Naive thymus-derived CD4-positive, alpha-beta T cell (primary cell): ENCODE data around the gene GFI1B. TPM values are rescaled to one million over a fixed set of nuclear protein-coding genes. Genes with fewer than 3 reads are reported as not detected.

Experiments
- ATAC-seq: fragments of 150-1000 bp; cut with Tn5 transposase; 2 replicates; pipeline ENCODE4 v1.10.0; 2021; ENCODE audit warnings: mild to moderate bottlenecking, moderate library complexity
- CTCF ChIA-PET: fragments of 350-600 bp; sonication (Branson Sonifier 250); formaldehyde crosslinking; loops from one replicate; lab custom pipeline; 2021; ENCODE audit warnings: antibody characterized with exemption; lab: Charles Lee
- POLR2A ChIA-PET: fragments of 350-600 bp; sonication (Branson Sonifier 250); formaldehyde crosslinking; loops from one replicate; lab custom pipeline; 2021; ENCODE audit warnings: antibody characterized with exemption, inconsistent platforms; lab: Charles Lee
- DNase-seq, 9 donors: peaks; one replicate each; pipeline versions ENCODE4 v3.0.0 to v3.0.0-alpha.2; 2020 to 2022; ENCODE audit warnings: mixed read lengths in 1 of 9
- H3K27ac ChIP-seq: one replicate; pipeline ENCODE4 v1.7.0; 2013; ENCODE audit warnings: mild to moderate bottlenecking, low read depth, low read length, moderate library complexity
- H3K27me3 ChIP-seq, 2 donors: one replicate each; pipeline ENCODE4 v1.7.0; 2013; ENCODE audit warnings: low read length in 2 of 2, mild to moderate bottlenecking in 2 of 2, moderate library complexity in 2 of 2; ENCODE audit not compliant: control insufficient read depth in 2 of 2, insufficient read depth in 2 of 2
- H3K36me3 ChIP-seq, 3 experiments: 1 replicate in 2 of 3; 2 replicates in 1 of 3; pipeline ENCODE4 v1.7.0; 2013; ENCODE audit warnings: low read length in 3 of 3, mild to moderate bottlenecking in 3 of 3, moderate library complexity in 1 of 3; ENCODE audit not compliant: insufficient read depth in 3 of 3, control insufficient read depth in 2 of 3
- H3K4me1 ChIP-seq, 2 donors: one replicate each; pipeline ENCODE4 v1.7.0; 2013; ENCODE audit warnings: low read length in 2 of 2, mild to moderate bottlenecking in 2 of 2, moderate library complexity in 1 of 2; ENCODE audit not compliant: control insufficient read depth in 2 of 2, insufficient read depth in 2 of 2
- H3K4me3 ChIP-seq: 2 replicates; pipeline ENCODE4 v1.7.0; 2013; ENCODE audit warnings: mild to moderate bottlenecking, low read length
- H3K9me3 ChIP-seq, 3 experiments: 1 replicate in 2 of 3; 2 replicates in 1 of 3; pipeline ENCODE4 v1.7.0; 2013; ENCODE audit warnings: low read length in 3 of 3; ENCODE audit not compliant: control insufficient read depth in 2 of 3
- H3K27ac Mint-ChIP-seq, 9 donors: one replicate each; pipeline ENCODE4 v1.8.0; 2020 to 2022; ENCODE audit warnings: mixed read lengths in 9 of 9, mild to moderate bottlenecking in 8 of 9, moderate library complexity in 5 of 9, inconsistent platforms in 2 of 9
- H3K27me3 Mint-ChIP-seq, 5 donors: one replicate each; pipeline ENCODE4 v1.8.0; 2021 to 2022; ENCODE audit warnings: mixed read lengths in 5 of 5, mild to moderate bottlenecking in 1 of 5
- H3K36me3 Mint-ChIP-seq, 5 donors: one replicate each; pipeline ENCODE4 v1.8.0; 2020 to 2022; ENCODE audit warnings: mixed read lengths in 5 of 5, mild to moderate bottlenecking in 3 of 5, inconsistent platforms in 1 of 5
- H3K4me1 Mint-ChIP-seq, 7 donors: one replicate each; pipeline ENCODE4 v1.8.0; 2020 to 2022; ENCODE audit warnings: mixed read lengths in 7 of 7, mild to moderate bottlenecking in 3 of 7, inconsistent platforms in 1 of 7
- H3K4me3 Mint-ChIP-seq, 10 donors: one replicate each; pipeline ENCODE4 v1.8.0; 2020 to 2022; ENCODE audit warnings: mild to moderate bottlenecking in 10 of 10, mixed read lengths in 10 of 10, moderate library complexity in 6 of 10, inconsistent platforms in 2 of 10
- H3K9me3 Mint-ChIP-seq, 11 donors: one replicate each; pipeline ENCODE4 v1.8.0; 2020 to 2022; ENCODE audit warnings: mixed read lengths in 11 of 11, mild to moderate bottlenecking in 4 of 11, inconsistent platforms in 1 of 11, moderate library complexity in 1 of 11
- intact Hi-C, 2 donors: fragments of 100-400 bp; cut with micrococcal nuclease; formaldehyde crosslinking; loops; one replicate each; pipeline ENCODE4 v1.15.1; 2023
- polyA plus RNA-seq, 2 donors: library from polyadenylated mRNA; unstranded; fragments of 300-500 nt; fragmentation: Illumina TruSeq; gene quantifications; one replicate each; pipeline ENCODE4 v1.2.3, GENCODE V29; 2021
- total RNA-seq, 6 experiments: library from RNA in 5 of 6; stranded (reverse) in 5 of 6; gene quantifications; 1 replicate in 5 of 6; 2 replicates in 1 of 6; pipeline ENCODE4 v1.2.3 and lab custom pipeline; 2021 to 2026

Gene GFI1B
- total and polyA plus RNA-seq, 7 experiments from 2014 or later: 0.21 to 2.7 TPM; not detected in 5

DNA sequence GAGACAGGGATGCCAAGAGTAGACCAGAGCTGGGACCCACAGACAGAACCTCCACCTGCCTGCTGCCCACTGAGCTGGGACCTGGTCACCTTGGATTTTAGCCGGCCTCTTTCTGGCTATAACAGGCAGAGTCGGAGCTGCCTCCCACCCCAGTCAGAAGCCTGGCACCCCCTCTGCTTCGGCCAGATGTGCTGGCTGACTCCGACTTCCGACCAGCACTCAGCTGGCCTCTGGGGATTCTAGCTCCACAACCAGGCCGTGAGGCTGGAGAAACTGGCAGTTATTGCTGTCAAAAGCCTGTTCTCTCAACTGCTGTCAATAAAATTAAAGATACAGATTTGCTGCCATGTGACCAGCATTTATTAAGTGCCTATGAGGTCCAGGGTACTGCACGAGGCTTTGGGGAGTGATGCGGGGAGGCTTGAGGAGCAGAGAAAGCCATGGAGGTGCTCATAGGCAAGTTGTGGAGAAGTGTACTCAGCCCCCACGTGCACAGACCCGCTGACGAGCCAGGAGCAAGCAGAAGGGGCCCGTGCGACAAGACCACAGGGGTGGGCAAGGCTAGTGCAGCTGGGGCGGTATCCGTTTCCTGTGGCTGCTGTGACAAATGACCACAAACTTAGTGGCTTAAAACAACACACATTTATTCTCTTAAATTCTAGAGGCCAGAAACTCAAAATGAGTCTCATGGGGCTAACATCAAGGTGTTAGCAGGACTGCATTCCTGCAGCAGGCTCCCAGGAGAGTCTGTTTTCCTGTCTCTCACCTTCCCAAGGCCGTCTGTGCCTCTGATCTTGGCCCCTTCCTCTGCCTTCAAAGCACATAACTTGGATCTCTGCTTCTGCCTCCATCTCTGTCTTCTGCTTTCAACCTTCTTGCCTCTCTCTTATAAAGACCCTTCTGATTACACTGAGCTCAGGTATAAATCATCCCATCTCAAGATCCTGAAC lies 13.1 kb downstream of the GFI1B start:
- Histone ChIP-seq H3K27ac (no peak overlapping the region), H3K27me3 (no peaks in the 10 kb centered on the region), H3K4me1 (no peaks in the 10 kb centered on the region), H3K36me3 (no peaks in the 10 kb centered on the region), H3K4me3 (no peak overlapping the region), H3K9me3 (no peaks in the 10 kb centered on the region)
- peaks cover 16 to 48% (median 26%) of the 10 kb centered on the region in 5 donors for H3K27me3 Mint-ChIP-seq
- H3K27ac Mint-ChIP-seq: no peak overlapping the region
- DNase-seq: no peak
- peak; percentile 40 for ATAC-seq
- CTCF ChIA-PET: interaction anchor here (0.6 kb wide), 1 partner anchor 94 kb away, joined by 4 read pairs; no protein-coding TSS in a partner anchor
- POLR2A ChIA-PET: no interaction called here
- intact Hi-C loops: no loop called here
- H3K4me1 Mint-ChIP-seq: peaks cover 4 to 29% (median 6%) of the 10 kb centered on the region in 7 donors
- H3K36me3 Mint-ChIP-seq: no peaks in the 10 kb centered on the region
- peaks cover 0 to 5% (median 0%) of the 10 kb centered on the region in 11 donors for H3K9me3 Mint-ChIP-seq
- peak overlapping the region in 1 of 10 donors; percentile 40 for H3K4me3 Mint-ChIP-seq

DNA sequence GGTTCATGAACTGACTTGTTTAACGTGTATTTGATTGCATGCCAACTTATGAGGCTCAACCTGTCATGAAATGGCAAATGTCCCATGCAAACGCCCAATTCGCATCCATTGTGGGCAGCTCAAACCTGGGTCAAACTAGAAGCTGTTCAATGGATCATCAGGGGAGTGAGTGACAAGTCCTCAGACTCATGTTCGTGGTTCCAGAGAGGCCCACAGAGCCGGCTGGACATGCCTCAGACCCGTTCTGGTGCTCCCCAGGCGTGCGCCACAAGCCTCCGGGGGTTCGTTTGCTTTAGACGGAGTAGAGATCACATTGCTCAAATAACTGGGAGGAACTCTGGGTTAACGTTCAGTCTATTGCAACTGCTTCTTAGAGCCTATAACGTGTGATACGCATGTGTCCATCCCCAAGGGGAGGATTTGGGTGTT lies 15.0 kb downstream of the GFI1B start:
- no peaks in the 10 kb centered on the region for H3K4me1 ChIP-seq
- intact Hi-C loops: no loop called here
- no peaks in the 10 kb centered on the region for H3K27me3 ChIP-seq
- CTCF ChIA-PET: no interaction called here
- H3K36me3 Mint-ChIP-seq: no peaks in the 10 kb centered on the region
- no peak overlapping the region for H3K4me3 ChIP-seq
- H3K27ac ChIP-seq: no peak overlapping the region
- peaks cover 13 to 41% (median 27%) of the 10 kb centered on the region in 5 donors for H3K27me3 Mint-ChIP-seq
- no peaks in the 10 kb centered on the region for H3K9me3 ChIP-seq
- no peak overlapping the region for H3K4me3 Mint-ChIP-seq
- DNase-seq: no peak
- no peak overlapping the region for H3K27ac Mint-ChIP-seq
- POLR2A ChIA-PET: no interaction called here
- peaks cover 4 to 26% (median 6%) of the 10 kb centered on the region in 7 donors for H3K4me1 Mint-ChIP-seq
- ATAC-seq: no peak
- peaks cover 0 to 5% (median 0%) of the 10 kb centered on the region in 11 donors for H3K9me3 Mint-ChIP-seq
- no peaks in the 10 kb centered on the region for H3K36me3 ChIP-seq

DNA sequence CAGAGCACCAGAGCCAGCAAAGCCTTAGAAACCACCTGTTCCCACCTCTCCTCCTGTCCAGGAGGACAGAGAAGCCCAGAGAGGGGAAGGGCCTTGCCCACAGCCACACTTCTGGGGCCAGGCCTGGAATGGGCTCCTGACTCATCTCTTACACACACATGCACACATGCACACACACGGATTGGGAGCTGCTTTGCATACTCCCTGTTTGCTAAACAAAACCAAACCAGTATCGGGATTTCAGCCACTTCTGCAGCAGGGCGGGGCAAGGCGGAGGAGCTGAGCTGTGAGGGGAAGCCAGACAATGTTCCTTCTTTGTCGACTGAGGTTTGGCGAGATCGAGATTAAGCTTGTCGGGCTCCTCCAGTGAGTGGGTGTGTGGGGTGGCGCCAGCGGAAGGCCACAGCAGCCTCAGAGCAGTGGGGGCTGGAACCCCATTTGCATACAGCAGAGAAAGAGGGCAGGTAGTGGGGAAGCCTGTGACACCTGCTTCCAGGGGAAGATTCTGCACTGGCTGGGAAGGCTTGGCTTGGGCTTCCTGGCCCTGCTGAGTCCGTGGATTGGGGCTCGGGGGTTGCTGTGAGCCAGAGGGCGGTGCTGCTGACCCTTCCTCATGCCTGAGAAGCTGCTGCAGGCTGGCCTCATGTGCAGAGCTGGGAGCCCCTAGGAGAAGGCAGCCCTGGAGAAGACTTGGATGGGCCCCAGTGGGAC lies 16.1 kb downstream of the GFI1B start:
- intact Hi-C loops: no loop called here
- H3K9me3 ChIP-seq: no peaks in the 10 kb centered on the region
- ChIA-PET POLR2A (no interaction called here), CTCF (interaction anchor here (0.6 kb wide), 2 partner anchors 37 to 190 kb away, joined by 3 to 6 read pairs; no protein-coding TSS in a partner anchor)
- Mint-ChIP-seq H3K4me3 (peak overlapping the region in 1 of 10 donors; percentile 44), H3K9me3 (peaks cover 0 to 5% (median 0%) of the 10 kb centered on the region in 11 donors), H3K4me1 (peaks cover 4 to 26% (median 6%) of the 10 kb centered on the region in 7 donors), H3K27me3 (peaks cover 13 to 37% (median 30%) of the 10 kb centered on the region in 5 donors), H3K27ac (peak overlapping the region in 1 of 9 donors; percentile 70), H3K36me3 (no peaks in the 10 kb centered on the region)
- H3K27ac ChIP-seq: no peak overlapping the region
- H3K4me3 ChIP-seq: no peak overlapping the region
- peak; percentile 44 for ATAC-seq
- H3K36me3 ChIP-seq: no peaks in the 10 kb centered on the region
- H3K27me3 ChIP-seq: no peaks in the 10 kb centered on the region
- DNase-seq: no peak
- H3K4me1 ChIP-seq: no peaks in the 10 kb centered on the region

DNA sequence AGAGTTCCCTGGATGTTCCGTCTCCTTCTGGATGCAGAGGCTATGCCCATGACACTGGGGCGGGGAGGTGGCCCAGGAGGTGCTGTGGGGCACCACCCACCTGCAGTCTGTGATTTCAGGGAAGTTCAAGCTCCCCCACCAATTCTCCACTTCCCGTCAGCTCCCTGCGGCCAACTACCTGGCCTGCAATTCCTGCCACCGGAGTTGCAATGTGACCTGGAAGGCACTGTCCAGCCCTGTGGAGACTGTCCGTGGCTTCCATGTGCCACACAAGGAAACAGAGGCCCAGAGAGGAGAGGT lies 16.6 kb downstream of the GFI1B start:
- intact Hi-C loops: no loop called here
- H3K27me3 Mint-ChIP-seq: peaks cover 13 to 40% (median 33%) of the 10 kb centered on the region in 5 donors
- H3K36me3 Mint-ChIP-seq: no peaks in the 10 kb centered on the region
- CTCF ChIA-PET: interaction anchor here (0.6 kb wide), 3 partner anchors 37 to 190 kb away, joined by 3 to 6 read pairs (median 4); no protein-coding TSS in a partner anchor
- H3K4me3 ChIP-seq: no peak overlapping the region
- POLR2A ChIA-PET: no interaction called here
- no peak overlapping the region for H3K4me3 Mint-ChIP-seq
- H3K9me3 ChIP-seq: no peaks in the 10 kb centered on the region
- no peak overlapping the region for H3K27ac Mint-ChIP-seq
- ATAC-seq: no peak
- H3K27me3 ChIP-seq: no peaks in the 10 kb centered on the region
- H3K9me3 Mint-ChIP-seq: peaks cover 0 to 4% (median 0%) of the 10 kb centered on the region in 11 donors
- H3K4me1 ChIP-seq: no peaks in the 10 kb centered on the region
- DNase-seq: no peak
- no peaks in the 10 kb centered on the region for H3K36me3 ChIP-seq
- no peak overlapping the region for H3K27ac ChIP-seq
- H3K4me1 Mint-ChIP-seq: peaks cover 4 to 25% (median 6%) of the 10 kb centered on the region in 7 donors

DNA sequence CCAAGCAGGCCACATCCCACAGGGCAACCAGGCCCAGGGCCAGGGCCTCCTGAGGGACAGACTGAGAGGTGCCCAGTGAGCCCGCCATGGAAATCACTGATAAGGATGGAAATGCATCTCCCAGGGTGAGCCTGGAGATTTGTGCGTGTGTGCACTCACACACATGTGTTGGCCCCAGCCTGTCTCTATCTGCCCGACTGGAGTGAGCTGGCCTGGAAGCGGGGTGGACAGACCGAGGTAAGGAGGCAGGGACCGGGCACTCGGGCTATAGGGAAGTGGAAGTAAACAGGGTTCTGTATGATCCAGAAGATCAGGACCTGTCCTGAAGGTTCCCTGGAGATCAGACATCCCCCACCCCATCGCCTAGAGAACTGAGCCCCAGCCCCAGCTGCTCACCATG lies 17.4 kb downstream of the GFI1B start:
- no peak overlapping the region for H3K27ac ChIP-seq
- Mint-ChIP-seq H3K27me3 (peaks cover 19 to 44% (median 38%) of the 10 kb centered on the region in 5 donors), H3K27ac (no peak overlapping the region), H3K9me3 (no peaks in the 10 kb centered on the region), H3K36me3 (no peaks in the 10 kb centered on the region), H3K4me3 (no peak overlapping the region), H3K4me1 (peaks cover 4 to 21% (median 6%) of the 10 kb centered on the region in 7 donors)
- no peak overlapping the region for H3K4me3 ChIP-seq
- ChIA-PET CTCF (interaction anchor here (0.6 kb wide), 1 partner anchor 88 kb away, joined by 4 read pairs; no protein-coding TSS in a partner anchor), POLR2A (no interaction called here)
- no peaks in the 10 kb centered on the region for H3K9me3 ChIP-seq
- ATAC-seq (no peak), DNase-seq (no peak)
- no peaks in the 10 kb centered on the region for H3K36me3 ChIP-seq
- no peaks in the 10 kb centered on the region for H3K4me1 ChIP-seq
- no peaks in the 10 kb centered on the region for H3K27me3 ChIP-seq
- intact Hi-C loops: no loop called here

DNA sequence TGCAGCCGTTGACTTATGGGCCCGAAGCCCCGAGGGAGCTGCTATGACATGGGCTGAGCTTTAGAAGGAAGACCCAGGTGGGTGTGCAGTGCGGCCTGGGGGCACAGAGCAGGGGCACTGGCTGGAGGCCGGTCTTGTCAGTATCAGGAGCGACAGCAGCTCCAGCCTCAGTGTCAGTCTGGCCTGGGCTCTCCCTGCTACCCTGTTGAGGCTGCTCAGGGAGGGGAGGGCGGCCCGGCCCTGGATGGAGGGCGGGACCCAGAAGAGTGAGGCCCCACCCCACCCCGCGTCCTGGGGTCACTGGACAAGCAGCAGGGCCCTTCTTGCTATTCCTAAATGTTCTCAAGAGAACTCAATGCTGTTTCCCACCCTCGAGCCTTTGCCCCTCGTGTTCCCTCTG lies 18.0 kb downstream of the GFI1B start:
- POLR2A ChIA-PET: no interaction called here
- no peaks in the 10 kb centered on the region for H3K4me1 ChIP-seq
- no peaks in the 10 kb centered on the region for H3K36me3 ChIP-seq
- H3K27ac ChIP-seq: no peak overlapping the region
- Mint-ChIP-seq H3K4me1 (peaks cover 4 to 19% (median 6%) of the 10 kb centered on the region in 7 donors), H3K27me3 (peaks cover 20 to 47% (median 36%) of the 10 kb centered on the region in 5 donors), H3K27ac (no peak overlapping the region), H3K36me3 (no peaks in the 10 kb centered on the region), H3K9me3 (no peaks in the 10 kb centered on the region), H3K4me3 (no peak overlapping the region)
- H3K27me3 ChIP-seq: no peaks in the 10 kb centered on the region
- no peak for ATAC-seq
- CTCF ChIA-PET: no interaction called here
- no peak overlapping the region for H3K4me3 ChIP-seq
- intact Hi-C loops: no loop called here
- no peaks in the 10 kb centered on the region for H3K9me3 ChIP-seq
- no peak for DNase-seq
